GM12878 (cell line): ENCODE measurements around the gene CCSER1.

Source experiments
- CREB1 ChIP-seq: IDR thresholded peaks from 2 replicates; pipeline ENCODE4 v1.6.1; 2012; ENCODE audit warnings: low read depth, mild to moderate bottlenecking, inconsistent platforms
- HDAC6 ChIP-seq: fragments of 200-600 bp; sonication (generic); IDR thresholded peaks from one replicate; pipeline ENCODE4 v1.8.0; 2017; ENCODE audit warnings: antibody characterized with exemption; ENCODE audit not compliant: unreplicated experiment
- NFYB ChIP-seq: IDR thresholded peaks from 2 replicates; pipeline ENCODE4 v1.6.1; 2011; ENCODE audit warnings: low read depth, mild to moderate bottlenecking, low read length, improper control_type of control experiment, moderate library complexity; ENCODE audit not compliant: insufficient read depth
- POLR2A ChIP-seq: IDR thresholded peaks from 2 replicates; pipeline ENCODE4 v1.6.1; 2011; ENCODE audit warnings: low read depth, mild to moderate bottlenecking, low read length
- TAF1 ChIP-seq: IDR thresholded peaks from 2 replicates; pipeline ENCODE4 v1.6.1; 2011; ENCODE audit warnings: mild to moderate bottlenecking, low read depth, low read length, borderline replicate concordance
- ZBTB4 ChIP-seq: fragments of 450-650 bp; formaldehyde crosslinking; IDR thresholded peaks from 2 replicates; pipeline ENCODE4 v1.4.0; 2022; ENCODE audit warnings: mild to moderate bottlenecking, moderate library complexity
- TF ChIP-seq, protein P1 (sequence below): fragments of 450-650 bp; conservative IDR thresholded peaks from 2 replicates; pipeline ENCODE4 v1.6.1; 2017; ENCODE audit warnings: mild to moderate bottlenecking, moderate library complexity

- TF ChIP-seq, protein P1, sequence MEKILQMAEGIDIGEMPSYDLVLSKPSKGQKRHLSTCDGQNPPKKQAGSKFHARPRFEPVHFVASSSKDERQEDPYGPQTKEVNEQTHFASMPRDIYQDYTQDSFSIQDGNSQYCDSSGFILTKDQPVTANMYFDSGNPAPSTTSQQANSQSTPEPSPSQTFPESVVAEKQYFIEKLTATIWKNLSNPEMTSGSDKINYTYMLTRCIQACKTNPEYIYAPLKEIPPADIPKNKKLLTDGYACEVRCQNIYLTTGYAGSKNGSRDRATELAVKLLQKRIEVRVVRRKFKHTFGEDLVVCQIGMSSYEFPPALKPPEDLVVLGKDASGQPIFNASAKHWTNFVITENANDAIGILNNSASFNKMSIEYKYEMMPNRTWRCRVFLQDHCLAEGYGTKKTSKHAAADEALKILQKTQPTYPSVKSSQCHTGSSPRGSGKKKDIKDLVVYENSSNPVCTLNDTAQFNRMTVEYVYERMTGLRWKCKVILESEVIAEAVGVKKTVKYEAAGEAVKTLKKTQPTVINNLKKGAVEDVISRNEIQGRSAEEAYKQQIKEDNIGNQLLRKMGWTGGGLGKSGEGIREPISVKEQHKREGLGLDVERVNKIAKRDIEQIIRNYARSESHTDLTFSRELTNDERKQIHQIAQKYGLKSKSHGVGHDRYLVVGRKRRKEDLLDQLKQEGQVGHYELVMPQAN = no peak
- TF ChIP-seq TAF1 (no peak), CREB1 (no peak), NFYB (no peak), POLR2A (no peak), ZBTB4 (no peak), HDAC6 (no peak)
Measured at GRCh38 chr4:91015861-91016260, 888.7 kb downstream of the CCSER1 start.
